Hematopoietic multipotent progenitor cell treated with erythropoietin and hydrocortisone succinate and interleukin-3 and kit ligand, for 6 days (in vitro differentiated cells): ENCODE measurements around the gene AQP2.

Experiments
- DNase-seq: peaks from one replicate; pipeline ENCODE4 v3.0.0-alpha.2; 2015

Gene AQP2

DNA sequence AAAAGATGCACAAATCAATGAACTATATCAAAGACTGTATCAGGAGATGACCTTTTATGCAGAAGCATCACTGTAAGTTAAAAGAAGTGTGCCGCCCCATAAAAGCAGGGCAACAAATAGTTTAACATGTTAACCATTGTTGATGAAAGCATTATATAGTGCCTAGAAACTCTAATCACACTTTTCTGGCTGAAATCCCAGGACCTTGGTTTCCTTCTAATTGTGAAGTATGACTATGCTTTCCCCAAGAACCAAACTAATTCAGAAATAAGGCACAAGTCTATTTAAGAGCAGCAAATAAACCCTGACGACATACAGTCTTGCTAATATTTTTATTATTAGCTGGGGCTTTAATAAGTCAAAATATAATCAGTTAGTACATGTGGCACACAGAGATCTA lies 53.1 kb downstream of the AQP2 start:
- DNase-seq = no peak

DNA sequence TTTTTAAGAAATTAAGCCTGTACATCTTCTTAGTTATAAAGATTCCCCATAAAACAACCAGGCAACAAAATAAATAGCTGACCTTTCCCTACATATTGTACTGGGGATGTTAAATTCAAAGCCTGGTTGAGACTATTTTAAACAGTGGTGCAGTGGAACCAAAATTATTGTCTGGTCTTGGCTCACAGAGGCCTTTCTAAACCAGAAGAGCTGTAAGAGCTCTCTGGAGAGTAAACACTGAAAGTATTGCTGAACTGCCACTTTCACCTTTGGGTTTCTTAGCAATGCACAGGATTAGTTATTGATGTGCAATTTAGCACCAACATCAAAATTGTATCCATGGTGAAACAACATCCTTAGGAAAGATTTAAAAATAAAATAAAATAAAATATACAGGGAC lies 54.2 kb downstream of the AQP2 start:
- DNase-seq = no peak

DNA sequence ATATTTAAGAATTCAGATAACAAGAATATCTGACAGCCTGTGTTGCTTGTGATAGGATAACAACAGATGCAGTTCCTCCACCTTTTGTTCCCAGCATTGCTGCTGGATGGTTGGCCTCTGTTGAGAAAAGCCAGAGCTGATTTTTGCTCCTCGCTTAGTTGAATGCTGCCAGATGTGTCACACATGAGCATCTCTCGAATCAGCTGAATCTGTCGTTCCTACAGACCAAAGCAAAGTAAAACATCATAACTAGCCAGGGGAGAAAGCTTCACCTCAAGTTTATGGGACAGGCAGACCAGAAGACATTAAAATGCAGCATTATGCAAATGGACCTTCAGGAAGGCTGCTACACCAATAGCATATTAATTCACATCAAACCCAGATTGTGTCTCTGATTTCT lies 54.6 kb downstream of the AQP2 start:
- DNase-seq = no peak

DNA sequence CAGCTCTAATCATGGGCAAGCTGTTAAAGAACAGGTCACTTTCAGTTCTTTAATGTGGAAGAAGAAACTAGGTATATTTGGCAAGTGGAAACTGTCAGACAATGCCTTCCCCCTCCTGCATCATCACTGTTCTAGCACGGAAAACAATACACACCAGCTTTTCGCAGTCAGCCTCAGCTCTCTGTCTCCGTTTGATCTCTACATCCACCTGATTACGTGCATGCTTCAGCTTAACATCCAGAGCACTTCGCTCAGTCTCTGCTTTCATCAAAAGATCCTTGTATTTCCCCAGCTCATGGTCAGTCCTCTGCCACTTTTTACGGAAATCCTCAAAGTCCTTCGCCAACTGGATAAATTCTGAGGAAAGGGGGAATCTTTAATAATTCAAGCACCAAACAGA lies 55.7 kb downstream of the AQP2 start:
- no peak for DNase-seq

- DNase-seq = no peak
Measured at GRCh38 chr12:50006754-50007442, 56.4 kb downstream of the AQP2 start.
